GM12878 (cell line): Measurements from ENCODE around the gene NOC4L.

Experiments used
- BMI1 ChIP-seq: fragments of 450-650 bp; IDR thresholded peaks from 2 replicates; pipeline ENCODE4 v1.6.1; 2016; ENCODE audit warnings: mild to moderate bottlenecking, moderate library complexity, borderline replicate concordance
- CREB1 ChIP-seq: IDR thresholded peaks from 2 replicates; pipeline ENCODE4 v1.6.1; 2012; ENCODE audit warnings: low read depth, mild to moderate bottlenecking, inconsistent platforms
- CTCF ChIP-seq, 3 experiments: IDR thresholded peaks in 2 of 3; conservative IDR thresholded peaks in 1 of 3; 2 replicates each; pipeline ENCODE4 v1.5.1; 2011; ENCODE audit warnings: low read depth in 3 of 3, low read length in 3 of 3, mild to moderate bottlenecking in 3 of 3, control low read depth in 2 of 3, moderate library complexity in 2 of 3, inconsistent platforms in 1 of 3, mixed read lengths in 1 of 3; ENCODE audit not compliant: control insufficient read depth in 2 of 3, insufficient read depth in 1 of 3; ENCODE audit errors: extremely low read depth in 1 of 3
- CUX1 ChIP-seq: IDR thresholded peaks from 2 replicates; pipeline ENCODE4 v1.6.1; 2012; ENCODE audit warnings: improper control_type of control experiment, low read depth, low read length; ENCODE audit not compliant: insufficient replicate concordance
- E4F1 ChIP-seq: fragments of 450-650 bp; IDR thresholded peaks from 2 replicates; pipeline ENCODE4 v1.6.1; 2018; ENCODE audit warnings: borderline replicate concordance, mild to moderate bottlenecking; ENCODE audit not compliant: partially characterized antibody
- FOXK2 ChIP-seq: fragments of 450-650 bp; IDR thresholded peaks from 2 replicates; pipeline ENCODE4 v1.6.1; 2017; ENCODE audit warnings: mild to moderate bottlenecking, moderate library complexity
- JUNB ChIP-seq: IDR thresholded peaks from 2 replicates; pipeline ENCODE4 v1.6.1; 2016; ENCODE audit warnings: antibody characterized with exemption, mild to moderate bottlenecking
- POLR2A ChIP-seq: IDR thresholded peaks from 2 replicates; pipeline ENCODE4 v1.6.1; 2011; ENCODE audit warnings: low read depth, mild to moderate bottlenecking, low read length
- POU2F2 ChIP-seq: IDR thresholded peaks from 3 replicates; pipeline ENCODE4 v1.6.1; 2011; ENCODE audit warnings: low read depth, mild to moderate bottlenecking, low read length, borderline replicate concordance
- SUPT20H ChIP-seq: IDR thresholded peaks from 2 replicates; pipeline ENCODE4 v1.6.1; 2011; ENCODE audit warnings: low read depth, mild to moderate bottlenecking, low read length, moderate library complexity, borderline replicate concordance; ENCODE audit not compliant: control insufficient read depth
- USF1 ChIP-seq: IDR thresholded peaks from 2 replicates; pipeline ENCODE4 v1.6.1; 2011; ENCODE audit warnings: borderline replicate concordance, low read depth, mild to moderate bottlenecking, moderate library complexity, mixed read lengths, low read length; ENCODE audit not compliant: insufficient read depth; ENCODE audit errors: extremely low read length

- TF ChIP-seq POLR2A (no peak), E4F1 (no peak), SUPT20H (no peak), JUNB (no peak), FOXK2 (no peak), BMI1 (no peak), CTCF (IDR thresholded peaks at IDR 0.05 in 2 of 3, conservative IDR thresholded peaks at IDR 0.05 in 1 of 3; ENCODE audit: control insufficient read depth in 2 of 3, extremely low read depth in 1 of 3, insufficient read depth in 1 of 3, low read depth in 3 of 3, low read length in 3 of 3) (no peak), POU2F2 (no peak), CUX1 (no peak), USF1 (no peak), CREB1 (no peak)
Observed at GRCh38 chr12:132196038-132196872, 52.0 kb downstream of the NOC4L start.
